Umbilical cord (tissue), 2 donors: Measurements from ENCODE around the gene TNK1. TPM values are rescaled to one million over a fixed set of nuclear protein-coding genes. Genes with fewer than 3 reads are reported as not detected.

Source experiments
- DNase-seq: peaks from one replicate; pipeline ENCODE4 v3.0.0-alpha.2; 2015; ENCODE audit warnings: low spot score
- total RNA-seq: library from RNA; depleted of rRNA; stranded (reverse); fragments of >200 nt; gene quantifications from one replicate; pipeline ENCODE4 v1.2.3, GENCODE V29; 2014; ENCODE audit warnings: low replicate concordance; ENCODE audit not compliant: insufficient read depth

TNK1 gene
- total RNA-seq, 1 donor from 2014 or later, result 12.8 TPM

DNA sequence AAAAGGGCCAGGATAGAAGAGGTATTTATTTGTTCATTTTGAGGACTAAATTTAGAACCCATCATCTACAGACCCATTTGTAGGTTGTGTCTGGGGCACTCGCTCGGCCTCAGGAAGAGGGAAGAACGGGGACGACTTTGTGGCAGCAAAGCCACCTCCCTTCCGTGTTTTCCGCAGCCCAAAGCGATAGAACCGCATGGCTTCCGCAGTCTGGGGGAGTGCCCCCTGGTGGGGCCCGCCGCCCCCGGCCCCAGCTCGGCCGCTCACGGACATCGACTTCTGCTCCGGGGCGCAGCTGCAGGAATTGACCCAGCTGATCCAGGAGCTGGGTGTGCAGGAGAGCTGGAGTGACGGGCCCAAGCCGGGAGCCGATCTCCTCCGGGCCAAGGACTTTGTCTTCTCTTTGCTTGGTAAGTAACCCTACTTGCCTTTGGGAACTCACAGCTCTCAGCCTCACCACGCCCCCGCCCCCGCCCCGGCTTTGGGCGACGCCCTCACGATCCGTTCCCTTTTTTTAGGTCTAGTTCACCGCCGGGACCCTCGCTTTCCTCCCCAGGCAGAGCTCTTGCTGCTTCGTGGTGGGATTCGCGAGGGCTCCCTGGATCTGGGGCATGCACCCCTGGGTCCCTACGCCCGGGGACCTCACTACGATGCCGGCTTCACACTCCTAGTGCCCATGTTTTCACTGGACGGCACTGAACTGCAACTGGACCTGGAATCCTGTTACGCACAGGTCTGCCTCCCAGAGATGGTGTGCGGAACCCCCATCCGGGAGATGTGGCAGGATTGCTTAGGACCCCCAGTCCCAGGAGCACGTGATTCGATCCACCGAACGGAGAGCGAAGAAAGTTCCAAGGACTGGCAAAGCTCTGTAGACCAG lies 55.0 kb downstream of the TNK1 start:
- DNase-seq, result no peak

GRCh38 chr17:7436556-7437368 lies 55.9 kb downstream of the TNK1 start:
- peak; percentile 78 for DNase-seq

GRCh38 chr17:7437369-7437863 lies 56.5 kb downstream of the TNK1 start:
- DNase-seq, result no peak

- DNase-seq, result peak; percentile 77
Observed at GRCh38 chr17:7437950-7438614, 57.2 kb downstream of the TNK1 start.

- no peak for DNase-seq
Observed at GRCh38 chr17:7438656-7439460, 58.0 kb downstream of the TNK1 start.

Other genes with a start within 250 kb of the TNK1 start
- gene ASGR1, start 201.7 kb upstream of the TNK1 start, total RNA-seq, result 1.2 TPM
- gene DLG4, start 161.3 kb upstream of the TNK1 start, total RNA-seq, result 18.3 TPM
- 147 TPM for gene ACADVL, start 161.2 kb upstream of the TNK1 start, total RNA-seq
- 64.8 TPM for gene DVL2, start 146.6 kb upstream of the TNK1 start, total RNA-seq
- gene PHF23, start 141.6 kb upstream of the TNK1 start, total RNA-seq, result 29.1 TPM
- 240 TPM for gene GABARAP, start 138.6 kb upstream of the TNK1 start, total RNA-seq
- 15.4 TPM for gene CTDNEP1, start 129.4 kb upstream of the TNK1 start, total RNA-seq
- gene ELP5, start 128.9 kb upstream of the TNK1 start, total RNA-seq, result 13.7 TPM
- 14.2 TPM for gene CLDN7, start 118.6 kb upstream of the TNK1 start, total RNA-seq
- 7.7 TPM for gene SLC2A4, start 99.4 kb upstream of the TNK1 start, total RNA-seq
- 0.96 TPM for gene YBX2, start 86.5 kb upstream of the TNK1 start, total RNA-seq
- 136 TPM for gene EIF5A, start 73.5 kb upstream of the TNK1 start, total RNA-seq
- gene GPS2, start 65.7 kb upstream of the TNK1 start, total RNA-seq, result 20.5 TPM
- gene NEURL4, start 51.8 kb upstream of the TNK1 start, total RNA-seq, result 35.6 TPM
- 5.3 TPM for gene ACAP1, start 44.6 kb upstream of the TNK1 start, total RNA-seq
- 18.3 TPM for gene KCTD11, start 28.9 kb upstream of the TNK1 start, total RNA-seq
- not detected for gene TMEM95, start 25.9 kb upstream of the TNK1 start, total RNA-seq
- gene PLSCR3, start 13.4 kb downstream of the TNK1 start, total RNA-seq, result 21.9 TPM
- gene TMEM256, start 23.0 kb downstream of the TNK1 start, total RNA-seq, result 89.3 TPM
- 4.8 TPM for gene NLGN2, start 26.8 kb downstream of the TNK1 start, total RNA-seq
- not detected for gene SPEM1, start 39.2 kb downstream of the TNK1 start, total RNA-seq
- not detected for gene SPEM2, start 44.5 kb downstream of the TNK1 start, total RNA-seq
- 0.96 TPM for gene SPEM3, start 47.8 kb downstream of the TNK1 start, total RNA-seq
- 1.9 TPM for gene TMEM102, start 54.3 kb downstream of the TNK1 start, total RNA-seq
- gene FGF11, start 58.4 kb downstream of the TNK1 start, total RNA-seq, result 12.8 TPM
- gene CHRNB1, start 64.0 kb downstream of the TNK1 start, total RNA-seq, result 8.9 TPM
- gene ZBTB4, start 98.5 kb downstream of the TNK1 start, total RNA-seq, result 18.1 TPM
- gene SLC35G6, start 100.4 kb downstream of the TNK1 start, total RNA-seq, result 0.24 TPM
- gene POLR2A, start 103.3 kb downstream of the TNK1 start, total RNA-seq, result 40.7 TPM
- 14.9 TPM for gene TNFSF12, start 168.0 kb downstream of the TNK1 start, total RNA-seq
- gene TNFSF13, start 177.7 kb downstream of the TNK1 start, total RNA-seq, result 7.7 TPM
- 56.6 TPM for gene SENP3, start 180.8 kb downstream of the TNK1 start, total RNA-seq
- gene CD68, start 198.5 kb downstream of the TNK1 start, total RNA-seq, result 8.4 TPM
- 38.0 TPM for gene MPDU1, start 202.8 kb downstream of the TNK1 start, total RNA-seq
- 1.9 TPM for gene SOX15, start 209.0 kb downstream of the TNK1 start, total RNA-seq
- gene FXR2, start 233.8 kb downstream of the TNK1 start, total RNA-seq, result 32.7 TPM
- 39.7 TPM for gene SAT2, start 246.7 kb downstream of the TNK1 start, total RNA-seq
- gene SHBG, start 249.0 kb downstream of the TNK1 start, total RNA-seq, result 3.9 TPM